Measurements from ENCODE around the gene INTS3.

- TF ChIP-seq CTCF (IDR thresholded peaks at IDR 0.05) (no peak), POLR2A (IDR thresholded peaks at IDR 0.05) (no peak)
Observed at GRCh38 chr1:153803470-153804056, 75.7 kb downstream of the INTS3 start.
